Endothelial cell of umbilical vein (primary cell): Measurements from ENCODE around the gene EML1. TPM values are rescaled to one million over a fixed set of nuclear protein-coding genes. Genes with fewer than 3 reads are reported as not detected.

Source experiments
- BruUV-seq: library from RNA; stranded (reverse); fragments of 400-500 nt; replicated peaks from 2 replicates; lab custom pipeline; 2021; lab: Mats Ljungman, UMichigan
- CTCF ChIA-PET: fragments of 300-600, 350-600 bp; sonication (Branson Sonifier 250); formaldehyde crosslinking; loops from one replicate; lab custom pipeline; 2021; ENCODE audit warnings: antibody characterized with exemption, inconsistent platforms; lab: Charles Lee
- POLR2A ChIA-PET: fragments of 300-600, 350-600 bp; sonication (Branson Sonifier 250); formaldehyde crosslinking; loops from one replicate; lab custom pipeline; 2021; ENCODE audit warnings: antibody characterized with exemption, inconsistent platforms; lab: Charles Lee
- DNase-seq: peaks from one replicate; pipeline ENCODE4 v3.0.0-alpha.2; 2011; ENCODE audit warnings: low read depth, low spot score
- FAIRE-seq: peaks from 2 replicates; lab custom pipeline; 2011; peaks lifted over from hg19 to GRCh38; lab: Jason Lieb, UNC
- H2AFZ ChIP-seq: 2 replicates; pipeline ENCODE4 v1.6.0; 2012; ENCODE audit warnings: low read depth, low read length, control low read depth, inconsistent platforms
- H3K27ac ChIP-seq: 2 replicates; pipeline ENCODE4 v1.5.1; 2011; ENCODE audit warnings: low read depth, mild to moderate bottlenecking, control low read depth, low read length, moderate library complexity; ENCODE audit not compliant: insufficient read depth
- H3K27me3 ChIP-seq, 2 experiments: 2 replicates each; pipeline versions ENCODE4 v1.6.0 to v1.6.1; 2011; ENCODE audit warnings: low read length in 2 of 2, mixed read lengths in 1 of 2; ENCODE audit not compliant: control insufficient read depth in 2 of 2, insufficient read depth in 2 of 2
- H3K36me3 ChIP-seq, 2 experiments: 2 replicates in 1 of 2; 3 replicates in 1 of 2; pipeline ENCODE4 v1.5.1; 2011; ENCODE audit warnings: low read length in 2 of 2, mild to moderate bottlenecking in 1 of 2, moderate library complexity in 1 of 2; ENCODE audit not compliant: control insufficient read depth in 2 of 2, insufficient read depth in 2 of 2; ENCODE audit errors: extremely low read depth in 1 of 2
- H3K4me1 ChIP-seq: 3 replicates; pipeline ENCODE4 v1.5.1; 2011; ENCODE audit warnings: mild to moderate bottlenecking, low read length; ENCODE audit not compliant: control insufficient read depth, insufficient read depth; ENCODE audit errors: extremely low read depth
- H3K4me2 ChIP-seq: 2 replicates; pipeline ENCODE4 v1.6.1; 2011; ENCODE audit warnings: low read length, control low read depth, mixed read lengths; ENCODE audit not compliant: insufficient read depth
- H3K4me3 ChIP-seq, 3 experiments: fragments of 200-600 bp in 1 of 3; sonication (generic), shearing (Covaris generic) in 1 of 3; replicated peaks in 1 of 3; 2 replicates each; pipeline ENCODE4 v1.5.1; 2011 to 2016; ENCODE audit warnings: control low read depth in 3 of 3, low read length in 3 of 3, mild to moderate bottlenecking in 2 of 3, inconsistent platforms in 1 of 3, low read depth in 1 of 3, moderate library complexity in 1 of 3; ENCODE audit not compliant: insufficient read depth in 1 of 3
- H3K79me2 ChIP-seq: 2 replicates; pipeline ENCODE4 v1.6.0; 2012; ENCODE audit warnings: low read length, inconsistent platforms; ENCODE audit not compliant: control insufficient read depth, insufficient read depth
- H3K9ac ChIP-seq: replicated peaks from 2 replicates; pipeline ENCODE3; 2011; ENCODE audit warnings: low read length, control low read depth; ENCODE audit not compliant: insufficient read depth; ENCODE audit errors: extremely low read depth
- H3K9me1 ChIP-seq: replicated peaks from 3 replicates; pipeline ENCODE4 v1.6.0; 2011; ENCODE audit warnings: mild to moderate bottlenecking, low read length; ENCODE audit not compliant: control insufficient read depth, insufficient read depth; ENCODE audit errors: extremely low read depth
- H3K9me3 ChIP-seq: replicated peaks from 2 replicates; pipeline ENCODE4 v1.5.1; 2012; ENCODE audit warnings: low read length, inconsistent platforms; ENCODE audit not compliant: control insufficient read depth, insufficient read depth
- H4K20me1 ChIP-seq: replicated peaks from 2 replicates; pipeline ENCODE3; 2011; ENCODE audit warnings: mild to moderate bottlenecking, low read length; ENCODE audit not compliant: control insufficient read depth, insufficient read depth; ENCODE audit errors: extremely low read depth
- CTCF ChIP-seq, 2 donors: IDR thresholded peaks; 1 replicate in 1 of 2; 2 replicates in 1 of 2; pipeline ENCODE4 v1.5.1; 2011; ENCODE audit warnings: low read length in 2 of 2, mild to moderate bottlenecking in 2 of 2, moderate library complexity in 2 of 2, control low read depth in 1 of 2, inconsistent platforms in 1 of 2, low read depth in 1 of 2; ENCODE audit not compliant: insufficient read depth in 1 of 2; ENCODE audit errors: extremely low read depth in 1 of 2
- EZH2 ChIP-seq: IDR thresholded peaks from 2 replicates; pipeline ENCODE4 v1.6.1; 2012; ENCODE audit warnings: borderline replicate concordance, low read depth, mild to moderate bottlenecking, moderate library complexity, low read length, inconsistent platforms; ENCODE audit not compliant: severe bottlenecking
- FOS ChIP-seq: IDR thresholded peaks from 2 replicates; pipeline ENCODE4 v1.6.1; 2011; ENCODE audit warnings: mild to moderate bottlenecking, low read length, moderate library complexity, borderline replicate concordance; ENCODE audit not compliant: insufficient read depth
- GATA2 ChIP-seq: IDR thresholded peaks from 2 replicates; pipeline ENCODE4 v1.7.0; 2011; ENCODE audit warnings: low read depth, mild to moderate bottlenecking, moderate library complexity, mixed read lengths, low read length; ENCODE audit not compliant: insufficient read length, insufficient read depth
- JUN ChIP-seq: IDR thresholded peaks from 2 replicates; pipeline ENCODE4 v1.6.1; 2011; ENCODE audit warnings: borderline replicate concordance, low read depth; ENCODE audit not compliant: insufficient read length, insufficient read depth
- MAX ChIP-seq: IDR thresholded peaks from 2 replicates; pipeline ENCODE4 v1.6.1; 2011; ENCODE audit not compliant: insufficient read depth, insufficient read length
- MYC ChIP-seq: IDR thresholded peaks from one replicate; pipeline ENCODE4 v1.6.1; 2011; ENCODE audit warnings: mild to moderate bottlenecking, low read depth, low read length
- POLR2A ChIP-seq: IDR thresholded peaks from 2 replicates; pipeline ENCODE4 v1.6.1; 2012; ENCODE audit warnings: low read depth, mild to moderate bottlenecking, control low read depth, low read length
- POLR2AphosphoS5 ChIP-seq: IDR thresholded peaks from 2 replicates; pipeline ENCODE4 v1.6.1; 2012; ENCODE audit warnings: low read depth, mild to moderate bottlenecking, control low read depth, low read length, moderate library complexity; ENCODE audit not compliant: insufficient read depth
- dilution Hi-C: fragments of 300-500 bp; cut with MboI; formaldehyde crosslinking; loops from one replicate; pipeline ENCODE4 v1.15.0; 2019; ENCODE audit warnings: low sequenced_read_pairs; ENCODE audit not compliant: extremely low pct_ligation_motif_present
- intact Hi-C: fragments of 100-400 bp; cut with micrococcal nuclease; formaldehyde crosslinking; loops from one replicate; pipeline ENCODE4 v1.10.0; 2022
- polyA plus RNA-seq, 4 experiments: library from polyadenylated mRNA; depleted of rRNA in 3 of 4; stranded (reverse) in 3 of 4; unstranded in 1 of 4; fragments of >200 nt; gene quantifications; 2 replicates each; pipeline versions ENCODE4 v1.2.1 to v1.2.3, GENCODE V29; 2011 to 2012; ENCODE audit warnings: missing spikeins in 1 of 4
- total RNA-seq: library from RNA; stranded (reverse); gene quantifications from 2 replicates; pipeline ENCODE4 v1.2.3, GENCODE V29; 2021

Gene EML1
- total and polyA plus RNA-seq, 2 donors (not counting 3 experiments of a cell fraction or from before 2014, with no cell fraction given): 22.9 to 33.0 TPM

GRCh38 chr14:99757331-99758070 is 35.7 kb upstream of the EML1 start:
- Histone ChIP-seq H3K4me1 (peaks cover 67% of the 10 kb centered on the region), H3K36me3 (no peaks in the 10 kb centered on the region), H3K9me3 (no peaks in the 10 kb centered on the region), H3K4me2 (peak overlapping the region; percentile 41), H2AFZ (no peak overlapping the region), H3K27me3 (no peaks in the 10 kb centered on the region), H3K9me1 (no peaks in the 10 kb centered on the region), H3K27ac (peak overlapping the region; percentile 83), H3K4me3 (no peak overlapping the region), H4K20me1 (no peaks in the 10 kb centered on the region), H3K9ac (peak overlapping the region; percentile 30), H3K79me2 (no peaks in the 10 kb centered on the region)
- dilution Hi-C loops: no loop called here
- peak; percentile 78 for DNase-seq
- peak; percentile 92 for FAIRE-seq
- ChIA-PET CTCF (interaction anchor here (1.1 to 4.1 kb wide), 11 partner anchors 7 to 129 kb away, joined by 3 to 25 read pairs (median 7); partner anchors contain the start of gene EML1), POLR2A (interaction anchor here (0.6 kb wide), 1 partner anchor 213 kb away, joined by 5 read pairs; no protein-coding TSS in a partner anchor)
- intact Hi-C loops: loop anchor here (1.0 to 10.0 kb wide), 5 partner anchors 9 to 627 kb away; partner anchors contain the start of gene EML1
- TF ChIP-seq EZH2: no peak
- peak; percentile 70 for TF ChIP-seq JUN
- TF ChIP-seq POLR2A: no peak
- TF ChIP-seq GATA2: no peak
- TF ChIP-seq FOS: peak; percentile 88
- TF ChIP-seq POLR2AphosphoS5: no peak
- TF ChIP-seq MYC: no peak
- no peak for TF ChIP-seq CTCF (IDR thresholded peaks at IDR 0.05; ENCODE audit: extremely low read depth in 1 of 2, insufficient read depth in 1 of 2, low read depth in 1 of 2, low read length in 2 of 2)
- TF ChIP-seq MAX: peak; percentile 12
- TSS peak; percentile 97 for BruUV-seq
